HepG2 (cell line): ENCODE results near the gene KIAA1755. TPM values are rescaled to one million over a fixed set of nuclear protein-coding genes. Genes with fewer than 3 reads are reported as not detected.
A peak's percentile ranks its signal among the peaks of the same experiment; 100 is the strongest.

Source experiments
- ARNTL ChIP-seq: sonication (generic); formaldehyde crosslinking; IDR thresholded peaks from 2 replicates; pipeline ENCODE4 v1.4.0; 2020; ENCODE audit warnings: mild to moderate bottlenecking, missing genetic modification reagents
- CC2D1A ChIP-seq: sonication (generic); formaldehyde crosslinking; IDR thresholded peaks from 2 replicates; pipeline ENCODE4 v1.8.1; 2023; ENCODE audit warnings: mild to moderate bottlenecking, missing genetic modification reagents
- DNMT3B ChIP-seq: conservative IDR thresholded peaks from 2 replicates; pipeline ENCODE4 v1.6.1; 2016; ENCODE audit warnings: missing biosample characterization, control low read depth
- EED ChIP-seq: sonication (generic); formaldehyde crosslinking; IDR thresholded peaks from 2 replicates; pipeline ENCODE4 v1.5.0; 2020; ENCODE audit warnings: mild to moderate bottlenecking, missing genetic modification reagents
- GTF3A ChIP-seq: sonication (generic); formaldehyde crosslinking; conservative IDR thresholded peaks from 2 replicates; pipeline ENCODE4 v1.4.0; 2020; ENCODE audit warnings: mild to moderate bottlenecking, missing genetic modification reagents
- ISL2 ChIP-seq: sonication (generic); formaldehyde crosslinking; IDR thresholded peaks from 2 replicates; pipeline ENCODE4 v1.5.0; 2020; ENCODE audit warnings: missing genetic modification reagents
- KDM3A ChIP-seq: IDR thresholded peaks from 2 replicates; pipeline ENCODE4 v1.6.1; 2018; ENCODE audit warnings: low read depth, missing compliant biosample characterization
- LCORL ChIP-seq, 2 experiments: fragments of 450-650 bp in 1 of 2; sonication (generic) in 1 of 2; formaldehyde crosslinking in 1 of 2; IDR thresholded peaks; 2 replicates each; pipeline versions ENCODE4 v1.5.0 to v1.6.1; 2017 to 2020; ENCODE audit warnings: antibody characterized with exemption in 1 of 2, missing genetic modification reagents in 1 of 2
- MEIS2 ChIP-seq: sonication (generic); formaldehyde crosslinking; IDR thresholded peaks from 2 replicates; pipeline ENCODE4 v1.9.0; 2021; ENCODE audit warnings: mild to moderate bottlenecking, missing genetic modification reagents
- NFYC ChIP-seq: IDR thresholded peaks from 2 replicates; pipeline ENCODE4 v1.6.1; 2016; ENCODE audit warnings: missing genetic modification reagents, missing compliant biosample characterization
- PCBP2 ChIP-seq: fragments of 200-400 bp; formaldehyde crosslinking; optimal IDR thresholded peaks from 2 replicates; pipeline ENCODE3; 2018; ENCODE audit warnings: low read length, low read depth; ENCODE audit not compliant: poor library complexity, severe bottlenecking
- PHF8 ChIP-seq: sonication (generic); formaldehyde crosslinking; IDR thresholded peaks from 2 replicates; pipeline ENCODE4 v1.5.0; 2020; ENCODE audit warnings: missing genetic modification reagents
- RXRA ChIP-seq: sonication (generic); formaldehyde crosslinking; IDR thresholded peaks from 2 replicates; pipeline ENCODE4 v1.5.1; 2020; ENCODE audit warnings: missing genetic modification reagents
- SIX1 ChIP-seq: sonication (generic); formaldehyde crosslinking; IDR thresholded peaks from 2 replicates; pipeline ENCODE4 v1.4.0; 2020; ENCODE audit warnings: missing genetic modification reagents, borderline replicate concordance
- SOX13 ChIP-seq, 3 experiments: fragments of 450-650 bp in 1 of 3; sonication (generic) in 1 of 3; formaldehyde crosslinking in 1 of 3; IDR thresholded peaks in 2 of 3; conservative IDR thresholded peaks in 1 of 3; 2 replicates each; pipeline versions ENCODE4 v1.5.0 to v1.6.1; 2016 to 2020; ENCODE audit warnings: antibody characterized with exemption in 1 of 3, mild to moderate bottlenecking in 1 of 3, missing compliant biosample characterization in 1 of 3, missing genetic modification reagents in 1 of 3, moderate library complexity in 1 of 3
- WIZ ChIP-seq: sonication (generic); formaldehyde crosslinking; IDR thresholded peaks from 2 replicates; pipeline ENCODE4 v1.5.1; 2020; ENCODE audit warnings: mild to moderate bottlenecking, missing genetic modification reagents
- YEATS2 ChIP-seq: sonication (generic); formaldehyde crosslinking; IDR thresholded peaks from 2 replicates; pipeline ENCODE4 v1.4.0; 2020; ENCODE audit warnings: missing genetic modification reagents, borderline replicate concordance
- ZFP36L2 ChIP-seq: sonication (generic); formaldehyde crosslinking; IDR thresholded peaks from 2 replicates; pipeline ENCODE4 v1.4.0; 2020; ENCODE audit warnings: missing genetic modification reagents
- ZNF205 ChIP-seq: IDR thresholded peaks from 2 replicates; pipeline ENCODE4 v1.6.1; 2018; ENCODE audit warnings: missing biosample characterization, missing genetic modification reagents
- ZNF33B ChIP-seq: sonication (generic); formaldehyde crosslinking; IDR thresholded peaks from 2 replicates; pipeline ENCODE4 v1.5.1; 2020; ENCODE audit warnings: mild to moderate bottlenecking, missing genetic modification reagents
- ZNF547 ChIP-seq: sonication (generic); formaldehyde crosslinking; IDR thresholded peaks from 2 replicates; pipeline ENCODE4 v1.5.1; 2020; ENCODE audit warnings: mild to moderate bottlenecking, missing genetic modification reagents
- ZNF577 ChIP-seq: sonication (generic); formaldehyde crosslinking; IDR thresholded peaks from 2 replicates; pipeline ENCODE4 v1.4.0; 2020; ENCODE audit warnings: mild to moderate bottlenecking, low read depth, missing genetic modification reagents, borderline replicate concordance
- ZNF709 ChIP-seq: sonication (generic); formaldehyde crosslinking; IDR thresholded peaks from 2 replicates; pipeline ENCODE4 v1.5.0; 2020; ENCODE audit warnings: mild to moderate bottlenecking, missing genetic modification reagents
- polyA plus RNA-seq, 8 experiments: library from polyadenylated mRNA; depleted of rRNA in 3 of 8; stranded (reverse) in 7 of 8; unstranded in 1 of 8; fragments of >200 nt; fragmentation: Illumina TruSeq in 4 of 8; extraction: Trizol in 4 of 8; gene quantifications; 2 replicates each; pipeline versions ENCODE4 v1.2.1 to v1.2.3, GENCODE V29; 2011 to 2016; ENCODE audit warnings: low read depth in 4 of 8, missing spikeins in 1 of 8, mixed read lengths in 1 of 8; ENCODE audit not compliant: insufficient read depth in 1 of 8
- total RNA-seq, 5 experiments: library from RNA; depleted of rRNA; stranded (reverse); fragments of >200 nt; fragmentation: Illumina TruSeq; extraction: Trizol; gene quantifications; 2 replicates each; pipeline ENCODE4 v1.2.3, GENCODE V29; 2016; ENCODE audit warnings: low read depth in 1 of 5
- TF ChIP-seq, protein P1 (sequence below): sonication (generic); formaldehyde crosslinking; IDR thresholded peaks from 2 replicates; pipeline ENCODE4 v1.4.0; 2020; ENCODE audit warnings: missing genetic modification reagents
- TF ChIP-seq, protein P2 (sequence below): IDR thresholded peaks from 2 replicates; pipeline ENCODE4 v1.6.1; 2016; ENCODE audit warnings: low read depth, borderline replicate concordance
- TF ChIP-seq, protein P3 (sequence below): sonication (generic); formaldehyde crosslinking; IDR thresholded peaks from 2 replicates; pipeline ENCODE4 v1.4.0; 2020; ENCODE audit warnings: mild to moderate bottlenecking, missing genetic modification reagents

KIAA1755 gene
- total and polyA plus RNA-seq, 2 of the 13 experiments (the other 11 are each of a cell fraction or from before 2014, with no cell fraction given), result 0.04 TPM; not detected in 1

DNA sequence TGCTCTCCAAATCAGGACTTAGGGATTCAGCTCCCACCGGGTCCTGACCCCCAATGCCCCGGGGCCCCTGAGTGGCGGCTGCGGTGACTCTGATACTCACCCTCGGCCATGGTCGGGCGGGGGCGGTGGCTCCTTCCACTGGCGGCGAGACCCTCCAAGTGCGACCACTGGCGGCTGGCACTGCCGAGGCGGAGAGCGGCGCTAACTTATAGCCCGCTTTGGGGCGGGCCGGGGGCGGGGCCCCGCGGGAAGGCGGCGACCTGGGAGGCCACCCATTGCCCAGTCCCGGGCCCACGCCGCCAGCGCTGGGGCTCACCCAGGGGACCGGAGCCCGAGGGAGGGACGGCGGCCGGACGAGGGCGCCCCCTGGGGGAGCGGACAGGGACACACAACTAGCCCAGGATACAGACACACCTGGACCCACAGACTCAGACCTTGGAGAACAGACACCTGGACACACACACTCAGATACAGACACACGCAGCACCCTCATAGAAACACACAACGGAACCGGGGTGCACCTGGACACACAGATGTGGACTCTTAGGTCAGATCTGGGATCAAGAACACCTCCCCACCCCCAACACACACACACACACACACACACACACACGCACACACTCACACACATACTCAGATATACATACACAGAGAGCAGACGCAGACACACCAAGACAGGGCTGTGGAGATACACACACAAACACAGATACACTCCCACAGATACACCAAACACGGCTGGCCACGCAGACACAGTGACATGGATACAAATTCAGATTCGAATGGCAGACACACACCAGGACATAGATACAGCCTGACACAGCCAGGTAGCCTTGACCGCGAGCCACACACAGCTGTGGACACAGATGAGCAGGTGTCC, 95.2 kb downstream of the KIAA1755 start, which contains the start of gene TGM2 (continued):
- no peak for TF ChIP-seq ZNF577 (CRISPR knock-in tag)
- TF ChIP-seq GTF3A (CRISPR knock-in tag), result peak; percentile 71; the same call in 1 of the 2 replicates
- TF ChIP-seq KDM3A (CRISPR knock-in tag), result peak; percentile 81; the same call in 1 of the 2 replicates
- no peak for TF ChIP-seq CC2D1A (CRISPR knock-in tag)
- no peak for TF ChIP-seq DNMT3B (CRISPR knock-in tag)
- TF ChIP-seq WIZ (CRISPR knock-in tag), result no peak
- TF ChIP-seq, protein P1, sequence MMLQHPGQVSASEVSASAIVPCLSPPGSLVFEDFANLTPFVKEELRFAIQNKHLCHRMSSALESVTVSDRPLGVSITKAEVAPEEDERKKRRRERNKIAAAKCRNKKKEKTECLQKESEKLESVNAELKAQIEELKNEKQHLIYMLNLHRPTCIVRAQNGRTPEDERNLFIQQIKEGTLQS (CRISPR knock-in tag), result 0 out of 2 replicates have a peak, but pooled peaks have one; percentile 28
- peak; percentile 18; the same call in 1 of the 2 replicates for TF ChIP-seq SIX1 (CRISPR knock-in tag)
- peak; percentile 82 for TF ChIP-seq MEIS2 (CRISPR knock-in tag)
- TF ChIP-seq PCBP2, result no peak
- no peak; the same call in 1 of the 2 replicates for TF ChIP-seq ZFP36L2 (CRISPR knock-in tag)
- peak; percentile 80; the same call in 1 of the 2 replicates for TF ChIP-seq ARNTL (CRISPR knock-in tag)
- TF ChIP-seq ZNF205, result peak; percentile 91
- TF ChIP-seq, protein P2, sequence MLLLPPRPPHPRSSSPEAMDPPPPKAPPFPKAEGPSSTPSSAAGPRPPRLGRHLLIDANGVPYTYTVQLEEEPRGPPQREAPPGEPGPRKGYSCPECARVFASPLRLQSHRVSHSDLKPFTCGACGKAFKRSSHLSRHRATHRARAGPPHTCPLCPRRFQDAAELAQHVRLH (CRISPR knock-in tag), result peak; percentile 98; the same call in 1 of the 2 replicates
- peak; percentile 42; the same call in 1 of the 2 replicates for TF ChIP-seq ISL2 (CRISPR knock-in tag)
- TF ChIP-seq ZNF547 (CRISPR knock-in tag), result peak; percentile 88
- TF ChIP-seq PHF8, result peak; percentile 54
- TF ChIP-seq ZNF709, result peak; percentile 81; the same call in 1 of the 2 replicates
- TF ChIP-seq, protein P3, sequence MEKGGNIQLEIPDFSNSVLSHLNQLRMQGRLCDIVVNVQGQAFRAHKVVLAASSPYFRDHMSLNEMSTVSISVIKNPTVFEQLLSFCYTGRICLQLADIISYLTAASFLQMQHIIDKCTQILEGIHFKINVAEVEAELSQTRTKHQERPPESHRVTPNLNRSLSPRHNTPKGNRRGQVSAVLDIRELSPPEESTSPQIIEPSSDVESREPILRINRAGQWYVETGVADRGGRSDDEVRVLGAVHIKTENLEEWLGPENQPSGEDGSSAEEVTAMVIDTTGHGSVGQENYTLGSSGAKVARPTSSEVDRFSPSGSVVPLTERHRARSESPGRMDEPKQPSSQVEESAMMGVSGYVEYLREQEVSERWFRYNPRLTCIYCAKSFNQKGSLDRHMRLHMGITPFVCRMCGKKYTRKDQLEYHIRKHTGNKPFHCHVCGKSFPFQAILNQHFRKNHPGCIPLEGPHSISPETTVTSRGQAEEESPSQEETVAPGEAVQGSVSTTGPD (CRISPR knock-in tag), result no peak
- TF ChIP-seq EED (CRISPR knock-in tag), result no peak
- 0 out of 2 replicates have a peak, but pooled peaks have one; percentile 36 for TF ChIP-seq NFYC
- TF ChIP-seq SOX13 (IDR thresholded peaks at IDR 0.05), result 0 out of 2 replicates have a peak, but pooled peaks have one; percentile 22
- peak in 1 of 2 experiments; percentile 73; a peak in 2 of 4 replicates for TF ChIP-seq SOX13 (CRISPR knock-in tag; conservative IDR thresholded peaks at IDR 0.05 in 1 of 2, IDR thresholded peaks at IDR 0.05 in 1 of 2)
- 0 out of 2 replicates have a peak, but pooled peaks have one; percentile 17 for TF ChIP-seq LCORL (IDR thresholded peaks at IDR 0.05)
- TF ChIP-seq LCORL (CRISPR knock-in tag; IDR thresholded peaks at IDR 0.05), result peak; percentile 93
- 0 out of 2 replicates have a peak, but pooled peaks have one; percentile 65 for TF ChIP-seq YEATS2 (CRISPR knock-in tag)
- TF ChIP-seq ZNF33B (CRISPR knock-in tag), result peak; percentile 93
- TF ChIP-seq RXRA (CRISPR knock-in tag), result peak; percentile 70; the same call in 1 of the 2 replicates
